Ovary (tissue), 9 donors: ENCODE data around the gene PHOX2A. TPM values are rescaled to one million over a fixed set of nuclear protein-coding genes. Genes with fewer than 3 reads are reported as not detected.

Experiments used
- DNase-seq, 5 donors: peaks; one replicate each; pipeline ENCODE4 v3.0.0-alpha.2; 2019 to 2020
- H3K27ac ChIP-seq, 2 donors: fragments of 200-600 bp; one replicate each; pipeline versions ENCODE4 v1.5.1 to v1.8.0; 2019 to 2022
- H3K27me3 ChIP-seq: fragments of 200-600 bp; one replicate; pipeline ENCODE4 v1.8.0; 2022
- H3K36me3 ChIP-seq: fragments of 200-600 bp; sonication (generic); one replicate; pipeline ENCODE4 v1.5.1; 2019
- H3K4me1 ChIP-seq: one replicate; pipeline ENCODE4 v1.8.1; 2013; ENCODE audit warnings: mild to moderate bottlenecking, moderate library complexity; ENCODE audit not compliant: insufficient read depth
- H3K4me3 ChIP-seq: fragments of 200-600 bp; sonication (generic); one replicate; pipeline ENCODE4 v1.5.1; 2017
- H3K9me3 ChIP-seq, 2 donors: fragments of 200-600 bp in 1 of 2; sonication (generic) in 1 of 2; one replicate each; pipeline versions ENCODE4 v1.5.1 to v1.8.1; 2013 to 2019; ENCODE audit warnings: mild to moderate bottlenecking in 1 of 2, moderate library complexity in 1 of 2
- EP300 ChIP-seq: sonication (generic); formaldehyde crosslinking; IDR thresholded peaks from one replicate; pipeline ENCODE4 v1.6.1; 2017; ENCODE audit warnings: antibody characterized with exemption
- POLR2A ChIP-seq: fragments of 450-650 bp; IDR thresholded peaks from one replicate; pipeline ENCODE4 v1.6.1; 2017; ENCODE audit warnings: antibody characterized with exemption, mild to moderate bottlenecking, moderate library complexity
- WGBS, 3 donors: extraction: QIAGEN DNeasy Blood & Tissue Kit in 1 of 3; methylation state at CpG; one replicate each; pipeline versions ENCODE4 v1.1.5 to v1.1.7; 2013 to 2017; 5-methylcytosine and 5-hydroxymethylcytosine counted together
- intact Hi-C, 4 donors: fragments of 100-400 bp; cut with DNase I; formaldehyde crosslinking; loops; one replicate each; pipeline versions ENCODE4 v1.11.0 to v1.15.1; 2022 to 2023
- polyA plus RNA-seq, 2 donors: library from polyadenylated mRNA; stranded (reverse); fragments of 200-250 nt in 1 of 2; fragments of 350-450 nt in 1 of 2; fragmentation: Illumina TruSeq in 1 of 2; extraction: RNeasy Lipid Tissue Mini Kit (QIAGEN cat#74804) in 1 of 2; gene quantifications; one replicate each; pipeline ENCODE4 v1.2.3, GENCODE V29; 2013 to 2014
- total RNA-seq, 7 donors: library from RNA; depleted of rRNA in 2 of 7; stranded (reverse); fragments of >200 nt in 2 of 7; fragmentation: NEBNext Ultra II Directional in 3 of 7; extraction: Animal tissue kit (Norgen Biotek cat#: 25700) in 3 of 7; gene quantifications; one replicate each; pipeline versions ENCODE4 v1.1.0 to v1.2.4, GENCODE V29; 2016 to 2023
- TF ChIP-seq, protein P1 (sequence below), 3 donors: fragments of 450-650 bp in 2 of 3; fragments of 200-600 bp in 1 of 3; IDR thresholded peaks; one replicate each; pipeline versions ENCODE4 v1.5.1 to v1.8.0; 2016 to 2022; ENCODE audit warnings: antibody characterized with exemption in 3 of 3, mild to moderate bottlenecking in 1 of 3
- donor health status: DM: no; HTN: no; CAD: no; lungs with moderate emphysema.
- donor health status: DM: no; HTN: no; CAD: no.
- donor health status: Bipolar disorder and iron deficiency.
- donor health status: DM: yes; HTN: yes; CAD: no.
- donor health status: DM: no; HTN: no; CAD: no.
- donor health status: DM: yes; HTN: yes; CAD: no.

PHOX2A gene
- total and polyA plus RNA-seq, 9 donors, result not detected

DNA sequence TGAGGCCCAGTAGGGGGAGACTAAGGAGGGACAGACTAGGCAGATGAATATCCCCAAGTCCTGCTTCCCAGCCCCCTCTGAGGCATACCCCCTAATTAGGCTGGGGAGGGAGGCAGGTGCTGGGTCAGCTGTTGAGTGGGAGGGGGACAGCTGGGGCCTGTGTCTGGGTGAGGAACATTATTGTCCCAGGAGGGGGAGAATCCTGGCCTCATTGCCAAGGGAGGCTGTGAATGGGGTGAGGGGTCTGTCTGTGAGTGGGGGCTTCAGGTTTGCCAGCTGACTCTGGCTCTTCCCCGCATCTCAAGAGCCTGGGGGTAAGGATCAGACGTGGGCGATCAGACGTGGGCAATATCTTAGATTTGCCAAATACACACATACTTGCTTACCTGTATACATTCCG lies 17.3 kb downstream of the PHOX2A start:
- no peak for DNase-seq
- H3K36me3 ChIP-seq, result no peaks in the 10 kb centered on the region
- no peak overlapping the region for H3K4me3 ChIP-seq
- 78 to 90% (median 82%) methylated on average over 5 of the region's 5 CpGs for WGBS, 3 donors
- TF ChIP-seq, protein P1, sequence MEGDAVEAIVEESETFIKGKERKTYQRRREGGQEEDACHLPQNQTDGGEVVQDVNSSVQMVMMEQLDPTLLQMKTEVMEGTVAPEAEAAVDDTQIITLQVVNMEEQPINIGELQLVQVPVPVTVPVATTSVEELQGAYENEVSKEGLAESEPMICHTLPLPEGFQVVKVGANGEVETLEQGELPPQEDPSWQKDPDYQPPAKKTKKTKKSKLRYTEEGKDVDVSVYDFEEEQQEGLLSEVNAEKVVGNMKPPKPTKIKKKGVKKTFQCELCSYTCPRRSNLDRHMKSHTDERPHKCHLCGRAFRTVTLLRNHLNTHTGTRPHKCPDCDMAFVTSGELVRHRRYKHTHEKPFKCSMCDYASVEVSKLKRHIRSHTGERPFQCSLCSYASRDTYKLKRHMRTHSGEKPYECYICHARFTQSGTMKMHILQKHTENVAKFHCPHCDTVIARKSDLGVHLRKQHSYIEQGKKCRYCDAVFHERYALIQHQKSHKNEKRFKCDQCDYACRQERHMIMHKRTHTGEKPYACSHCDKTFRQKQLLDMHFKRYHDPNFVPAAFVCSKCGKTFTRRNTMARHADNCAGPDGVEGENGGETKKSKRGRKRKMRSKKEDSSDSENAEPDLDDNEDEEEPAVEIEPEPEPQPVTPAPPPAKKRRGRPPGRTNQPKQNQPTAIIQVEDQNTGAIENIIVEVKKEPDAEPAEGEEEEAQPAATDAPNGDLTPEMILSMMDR (IDR thresholded peaks at IDR 0.05), result no peak
- TF ChIP-seq POLR2A (no peak), EP300 (no peak)
- intact Hi-C loops, result no loop called here
- no peaks in the 10 kb centered on the region for H3K27me3 ChIP-seq
- peaks cover 10% of the 10 kb centered on the region for H3K4me1 ChIP-seq
- no peak overlapping the region for H3K27ac ChIP-seq
- H3K9me3 ChIP-seq, result no peaks in the 10 kb centered on the region

DNA sequence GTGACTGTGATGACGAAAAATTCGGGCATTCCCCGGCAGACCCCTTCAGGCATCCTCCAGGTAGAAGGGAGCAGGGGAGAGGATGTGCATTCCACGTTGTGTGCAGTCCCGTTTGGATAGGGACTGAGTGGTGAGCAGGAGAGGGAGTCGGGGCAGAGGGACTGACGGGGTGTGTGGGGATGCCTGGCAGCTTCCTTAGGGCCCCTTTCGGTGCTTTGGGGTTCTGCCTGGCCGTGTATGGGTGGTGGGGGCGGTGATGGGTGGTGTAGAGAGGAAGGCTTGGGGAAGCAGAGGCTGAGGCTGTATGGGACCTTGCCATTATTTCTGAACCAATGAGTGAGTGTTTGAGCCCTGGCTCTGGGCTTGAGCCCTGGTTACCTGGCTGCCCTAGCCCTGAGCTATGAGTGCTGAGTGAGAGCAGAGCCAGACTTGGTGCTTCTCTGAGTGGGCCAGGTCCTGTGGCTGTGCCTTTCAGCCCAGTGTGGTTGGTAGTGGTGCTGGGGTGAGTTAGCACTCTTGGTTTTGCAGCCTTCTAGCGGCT lies 18.5 kb downstream of the PHOX2A start:
- peak in 3 of 5 donors; percentile 21 to 36 (median 30) for DNase-seq
- H3K36me3 ChIP-seq, result no peaks in the 10 kb centered on the region
- H3K4me1 ChIP-seq, result peaks cover 10% of the 10 kb centered on the region
- TF ChIP-seq POLR2A, result no peak
- TF ChIP-seq, protein P1 (IDR thresholded peaks at IDR 0.05), result no peak
- no peak for TF ChIP-seq EP300
- intact Hi-C loops, result no loop called here
- H3K27me3 ChIP-seq, result no peaks in the 10 kb centered on the region
- H3K27ac ChIP-seq, result peak overlapping the region; percentile 63 to 97
- H3K9me3 ChIP-seq, result no peaks in the 10 kb centered on the region
- H3K4me3 ChIP-seq, result peak overlapping the region; percentile 52
- 12 to 19% (median 13%) methylated on average over 9 to 11 of the region's 11 CpGs for WGBS, 3 donors

DNA sequence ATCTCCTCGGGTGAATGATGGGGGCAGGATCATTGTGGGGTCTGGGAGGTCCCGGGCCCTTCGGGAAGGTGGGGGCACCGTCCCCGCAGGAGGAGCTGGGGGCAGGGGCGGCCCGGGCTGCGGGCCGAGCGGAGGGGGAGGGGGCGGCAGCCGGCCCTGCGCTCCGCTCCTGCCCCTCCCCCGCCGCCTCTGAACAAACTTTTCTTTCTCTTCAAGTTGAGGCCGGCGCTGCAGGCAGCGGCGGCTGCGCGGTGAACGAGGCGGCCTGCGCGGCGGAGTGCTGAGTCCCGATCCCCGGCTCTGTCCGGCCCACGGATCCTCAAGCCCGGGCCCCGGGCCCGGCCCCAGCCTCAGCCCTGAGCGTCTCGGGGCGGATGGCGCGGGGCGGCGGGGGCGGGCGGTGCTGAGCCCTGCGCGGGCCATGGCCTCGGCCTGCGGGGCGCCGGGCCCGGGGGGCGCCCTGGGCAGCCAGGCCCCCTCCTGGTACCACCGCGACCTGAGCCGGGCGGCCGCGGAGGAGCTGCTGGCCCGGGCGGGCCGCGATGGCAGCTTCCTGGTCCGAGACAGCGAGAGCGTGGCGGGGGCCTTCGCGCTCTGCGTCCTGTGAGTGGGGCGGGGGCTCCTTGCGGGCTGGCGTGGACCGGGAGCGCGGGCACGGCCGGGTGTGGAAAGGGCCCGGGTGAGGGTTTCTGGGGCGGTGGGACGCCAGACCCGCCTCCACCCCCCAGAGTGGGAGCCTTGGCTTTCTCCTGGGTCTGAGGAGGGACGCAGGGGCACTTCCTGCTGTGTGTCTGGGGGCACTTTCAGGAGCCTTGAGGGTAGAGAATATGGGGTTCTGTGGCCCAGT lies 19.2 kb downstream of the PHOX2A start, which contains the start of gene INPPL1:
TSS of gene INPPL1 (plus strand) at position 204 of the 847 bp plus-strand sequence. CDS start at position 422, 218 bp downstream.
- DNase-seq, result peak; percentile 62 to 81 (median 75)
- TF ChIP-seq EP300, result no peak
- TF ChIP-seq, protein P1 (IDR thresholded peaks at IDR 0.05), result no peak

DNA sequence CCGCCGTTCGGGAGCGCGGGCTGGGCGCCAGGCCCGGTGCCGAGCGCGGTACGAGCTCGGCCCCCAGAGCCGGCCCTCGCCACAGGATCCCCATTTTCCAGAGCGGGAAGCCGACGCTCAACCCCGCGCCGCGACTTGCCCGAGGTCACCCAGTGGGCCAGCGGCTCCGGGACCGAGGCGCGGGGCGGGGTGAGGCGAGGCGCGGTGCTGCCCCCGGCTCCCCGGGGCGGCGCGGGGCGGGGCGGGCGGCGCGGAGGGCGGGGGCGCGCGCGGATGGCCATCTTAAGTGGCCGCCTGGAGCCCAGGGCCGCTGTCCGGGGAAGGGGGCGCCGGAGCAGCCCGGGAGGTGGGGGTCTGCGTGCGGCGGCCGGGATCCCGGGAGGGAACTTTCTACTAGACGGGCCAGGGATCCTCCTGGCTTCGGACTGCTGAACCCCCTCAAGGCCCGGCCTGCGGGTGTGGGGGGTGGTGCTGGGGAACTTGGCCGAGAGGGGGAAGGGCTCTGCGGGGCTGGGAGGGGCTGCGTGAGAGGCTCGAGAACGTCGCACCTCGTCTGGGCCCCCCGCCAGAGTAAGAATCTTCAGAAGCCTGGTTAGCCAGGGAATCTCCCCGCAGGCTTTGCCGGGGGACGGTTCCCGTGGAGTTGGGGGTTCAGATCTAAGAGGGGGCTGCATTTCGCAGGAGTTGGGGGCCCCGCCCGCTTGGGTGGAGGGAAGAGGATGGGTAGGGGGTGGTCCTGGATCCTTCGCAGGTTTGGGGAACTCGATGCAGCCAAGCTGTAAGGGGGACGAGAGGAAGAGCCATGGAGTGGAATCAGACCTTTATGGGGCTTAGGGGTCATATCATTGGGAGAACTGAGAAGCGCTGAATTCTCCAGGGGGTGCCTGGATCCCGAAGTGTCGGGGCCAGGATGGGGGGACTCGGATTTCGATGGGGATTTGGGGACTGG lies 20.1 kb downstream of the PHOX2A start:
- intact Hi-C loops, result no loop called here
- Histone ChIP-seq H3K36me3 (no peaks in the 10 kb centered on the region), H3K4me3 (peak overlapping the region; percentile 52), H3K27ac (peak overlapping the region; percentile 63 to 97), H3K27me3 (no peaks in the 10 kb centered on the region), H3K4me1 (peaks cover 10% of the 10 kb centered on the region), H3K9me3 (no peaks in the 10 kb centered on the region)
- TF ChIP-seq POLR2A (peak; percentile 35), EP300 (no peak)
- DNase-seq, result peak; percentile 85 to 88 (median 85)
- WGBS, 3 donors, result 0 to 1% (median 0%) methylated on average over 48 to 84 of the region's 84 CpGs

More for the DNA sequence above, 19.2 kb downstream of the PHOX2A start, which contains the start of gene INPPL1:
- WGBS, 3 donors, result 0 to 1% (median 1%) methylated on average over 46 to 81 of the region's 81 CpGs
- Histone ChIP-seq H3K36me3 (no peaks in the 10 kb centered on the region), H3K4me1 (peaks cover 10% of the 10 kb centered on the region), H3K9me3 (no peaks in the 10 kb centered on the region), H3K27me3 (no peaks in the 10 kb centered on the region), H3K4me3 (peak within 1 kb of the TSS; percentile 52), H3K27ac (peak within 1 kb of the TSS; percentile 63 to 97)
- intact Hi-C loops, result no loop called here
